Stomach smooth muscle (tissue), 2 donors: ENCODE results near the gene GNPDA2.

Experiments
- H3K27ac ChIP-seq: one replicate; pipeline ENCODE4 v1.7.0; 2013; ENCODE audit warnings: mild to moderate bottlenecking, low read length, inconsistent platforms
- H3K27me3 ChIP-seq, 2 donors: one replicate each; pipeline ENCODE4 v1.7.0; 2013; ENCODE audit warnings: low read length in 2 of 2; ENCODE audit not compliant: insufficient read depth in 2 of 2, control insufficient read depth in 1 of 2
- H3K36me3 ChIP-seq, 2 donors: one replicate each; pipeline ENCODE4 v1.7.0; 2013; ENCODE audit warnings: low read length in 2 of 2; ENCODE audit not compliant: control insufficient read depth in 2 of 2, insufficient read depth in 2 of 2
- H3K4me1 ChIP-seq: one replicate; pipeline ENCODE4 v1.7.0; 2013; ENCODE audit warnings: low read length; ENCODE audit not compliant: control insufficient read depth, insufficient read depth
- H3K4me3 ChIP-seq, 2 donors: one replicate each; pipeline ENCODE4 v1.7.0; 2013; ENCODE audit warnings: low read length in 2 of 2
- H3K9ac ChIP-seq, 2 donors: one replicate each; pipeline ENCODE4 v1.7.0; 2013; ENCODE audit warnings: low read length in 2 of 2, mild to moderate bottlenecking in 1 of 2
- H3K9me3 ChIP-seq, 2 donors: one replicate each; pipeline ENCODE4 v1.7.0; 2013; ENCODE audit warnings: low read length in 2 of 2; ENCODE audit not compliant: control insufficient read depth in 2 of 2
- donor health status: healthy.
- donor health status: Pancreatic carcinoma.

GNPDA2 gene

GRCh38 chr4:44661940-44662622, 64.3 kb downstream of the GNPDA2 start:
- Histone ChIP-seq H3K4me3 (no peak overlapping the region), H3K9ac (no peak overlapping the region), H3K36me3 (no peaks in the 10 kb centered on the region), H3K27ac (no peak overlapping the region), H3K9me3 (no peaks in the 10 kb centered on the region), H3K27me3 (no peaks in the 10 kb centered on the region), H3K4me1 (no peaks in the 10 kb centered on the region)

- Histone ChIP-seq H3K9ac (no peak overlapping the region), H3K4me1 (no peaks in the 10 kb centered on the region), H3K27ac (no peak overlapping the region), H3K4me3 (no peak overlapping the region), H3K36me3 (no peaks in the 10 kb centered on the region), H3K27me3 (no peaks in the 10 kb centered on the region), H3K9me3 (no peaks in the 10 kb centered on the region)
Observed at GRCh38 chr4:44660396-44660795, 66.0 kb downstream of the GNPDA2 start.

DNA sequence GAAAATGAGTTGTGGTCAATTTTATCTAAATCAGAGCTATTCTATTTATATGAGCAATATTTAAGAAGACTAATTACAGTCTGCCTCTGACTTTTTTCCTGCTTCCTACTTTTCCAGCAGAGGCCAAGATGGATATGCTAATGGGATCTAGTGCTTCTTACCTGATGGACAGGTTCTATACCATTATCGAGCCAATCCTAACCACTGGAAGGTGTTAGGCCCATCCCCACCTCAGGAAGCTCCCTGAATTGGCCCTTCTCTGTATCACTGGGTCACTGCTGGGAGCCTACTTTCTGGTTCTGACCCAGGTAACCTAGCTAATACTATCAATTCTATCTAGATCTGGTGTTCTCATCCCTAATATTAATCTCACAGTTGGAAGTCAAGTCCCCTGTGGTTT, 74.4 kb downstream of the GNPDA2 start:
- Histone ChIP-seq H3K9me3 (no peaks in the 10 kb centered on the region), H3K36me3 (no peaks in the 10 kb centered on the region), H3K27ac (no peak overlapping the region)

More for the DNA sequence above, 74.4 kb downstream of the GNPDA2 start:
- Histone ChIP-seq H3K4me1 (no peaks in the 10 kb centered on the region), H3K4me3 (no peak overlapping the region), H3K9ac (no peak overlapping the region), H3K27me3 (no peaks in the 10 kb centered on the region)
